Activated CD4-positive, alpha-beta T cell treated with anti-CD3 and anti-CD28 coated beads for 36 hours (primary cell): ENCODE data around the gene SPG21. TPM values are rescaled to one million over a fixed set of nuclear protein-coding genes. Genes with fewer than 3 reads are reported as not detected.

Source experiments
- ATAC-seq: fragments of 200-7000 bp; cut with Tn5 transposase; one replicate; pipeline ENCODE4 v1.10.0; 2021; ENCODE audit warnings: mild to moderate bottlenecking, moderate library complexity
- CTCF ChIA-PET: fragments of 350-600 bp; sonication (Branson Sonifier 250); formaldehyde crosslinking; loops from one replicate; lab custom pipeline; 2021; ENCODE audit warnings: antibody characterized with exemption; lab: Charles Lee
- POLR2A ChIA-PET: fragments of 350-600 bp; sonication (Branson Sonifier 250); formaldehyde crosslinking; loops from one replicate; lab custom pipeline; 2021; ENCODE audit warnings: antibody characterized with exemption, inconsistent platforms; lab: Charles Lee
- DNase-seq: peaks from one replicate; pipeline ENCODE4 v3.0.0-alpha.2; 2020
- H3K27ac Mint-ChIP-seq: one replicate; pipeline ENCODE4 v1.8.0; 2021; ENCODE audit warnings: mixed read lengths
- H3K27me3 Mint-ChIP-seq: one replicate; pipeline ENCODE4 v1.8.0; 2021; ENCODE audit warnings: mixed read lengths
- H3K36me3 Mint-ChIP-seq: one replicate; pipeline ENCODE4 v1.8.0; 2021; ENCODE audit warnings: low read depth, mixed read lengths
- H3K4me1 Mint-ChIP-seq: one replicate; pipeline ENCODE4 v1.8.0; 2021; ENCODE audit warnings: mixed read lengths
- H3K4me3 Mint-ChIP-seq: one replicate; pipeline ENCODE4 v1.8.0; 2021; ENCODE audit warnings: mild to moderate bottlenecking, moderate library complexity, mixed read lengths
- H3K9me3 Mint-ChIP-seq: one replicate; pipeline ENCODE4 v1.8.0; 2021; ENCODE audit warnings: low read depth, mixed read lengths
- intact Hi-C, 2 experiments: fragments of 100-400 bp; cut with DNase I in 1 of 2; cut with micrococcal nuclease in 1 of 2; formaldehyde crosslinking; loops; one replicate each; pipeline versions ENCODE4 v1.14.2 to v1.15.1; 2022 to 2024; cut with DNase I, micrococcal nuclease
- total RNA-seq, 2 experiments: library from RNA; stranded (reverse); gene quantifications; one replicate each; pipeline ENCODE4 v1.2.3, GENCODE V29; 2021

The SPG21 gene
- total RNA-seq, 2 experiments from 2014 or later: 74.1 to 79.1 TPM

- no peak for DNase-seq
- ATAC-seq: no peak
- no peak overlapping the region for H3K27ac Mint-ChIP-seq
- H3K27me3 Mint-ChIP-seq: no peaks in the 10 kb centered on the region
- CTCF ChIA-PET: interaction anchor here (0.6 to 1.0 kb wide), 2 partner anchors 71 to 76 kb away, joined by 3 read pairs; no protein-coding TSS in a partner anchor
- no peaks in the 10 kb centered on the region for H3K9me3 Mint-ChIP-seq
- H3K4me3 Mint-ChIP-seq: no peak overlapping the region
- no peaks in the 10 kb centered on the region for H3K36me3 Mint-ChIP-seq
- intact Hi-C loops: no loop called here
- no peaks in the 10 kb centered on the region for H3K4me1 Mint-ChIP-seq
- POLR2A ChIA-PET: no interaction called here
Observed at GRCh38 chr15:64942356-64942755, 47.4 kb downstream of the SPG21 start.

GRCh38 chr15:64938192-64938591 is 51.5 kb downstream of the SPG21 start:
- Mint-ChIP-seq H3K9me3 (no peaks in the 10 kb centered on the region), H3K36me3 (no peaks in the 10 kb centered on the region), H3K27ac (no peak overlapping the region), H3K4me3 (no peak overlapping the region), H3K27me3 (no peaks in the 10 kb centered on the region), H3K4me1 (no peaks in the 10 kb centered on the region)
- intact Hi-C loops: no loop called here
- DNase-seq (no peak), ATAC-seq (no peak)
- ChIA-PET CTCF (no interaction called here), POLR2A (interaction anchor here (0.7 kb wide), 1 partner anchor 22 kb away, joined by 4 read pairs; no protein-coding TSS in a partner anchor)

GRCh38 chr15:64934023-64934422 is 55.7 kb downstream of the SPG21 start:
- ChIA-PET CTCF (interaction anchor here (0.6 kb wide), 3 partner anchors 190 to 700 kb away, joined by 3 read pairs; no protein-coding TSS in a partner anchor), POLR2A (interaction anchor here (0.6 kb wide), 1 partner anchor 22 kb away, joined by 3 read pairs; no protein-coding TSS in a partner anchor)
- Mint-ChIP-seq H3K36me3 (no peaks in the 10 kb centered on the region), H3K4me3 (no peak overlapping the region), H3K27me3 (no peaks in the 10 kb centered on the region), H3K9me3 (no peaks in the 10 kb centered on the region), H3K27ac (no peak overlapping the region), H3K4me1 (peaks cover 4% of the 10 kb centered on the region)
- DNase-seq (no peak), ATAC-seq (no peak)
- intact Hi-C loops: no loop called here

GRCh38 chr15:64931381-64931780 is 58.3 kb downstream of the SPG21 start:
- no peak overlapping the region for H3K4me3 Mint-ChIP-seq
- H3K36me3 Mint-ChIP-seq: no peaks in the 10 kb centered on the region
- no peaks in the 10 kb centered on the region for H3K27me3 Mint-ChIP-seq
- peaks cover 6% of the 10 kb centered on the region for H3K4me1 Mint-ChIP-seq
- H3K9me3 Mint-ChIP-seq: no peaks in the 10 kb centered on the region
- ChIA-PET POLR2A (no interaction called here), CTCF (interaction anchor here (1.2 kb wide), 1 partner anchor 120 kb away, joined by 3 read pairs; no protein-coding TSS in a partner anchor)
- H3K27ac Mint-ChIP-seq: no peak overlapping the region
- DNase-seq (no peak), ATAC-seq (no peak)
- intact Hi-C loops: no loop called here

GRCh38 chr15:64930778-64931371 is 58.8 kb downstream of the SPG21 start:
- CTCF ChIA-PET: no interaction called here
- H3K9me3 Mint-ChIP-seq: no peaks in the 10 kb centered on the region
- H3K4me3 Mint-ChIP-seq: no peak overlapping the region
- H3K4me1 Mint-ChIP-seq: peaks cover 6% of the 10 kb centered on the region
- H3K36me3 Mint-ChIP-seq: no peaks in the 10 kb centered on the region
- H3K27ac Mint-ChIP-seq: no peak overlapping the region
- no peak for ATAC-seq
- no peak for DNase-seq
- intact Hi-C loops: no loop called here
- POLR2A ChIA-PET: no interaction called here
- no peaks in the 10 kb centered on the region for H3K27me3 Mint-ChIP-seq

- ChIA-PET CTCF (no interaction called here), POLR2A (no interaction called here)
- Mint-ChIP-seq H3K27ac (no peak overlapping the region), H3K4me3 (no peak overlapping the region), H3K36me3 (no peaks in the 10 kb centered on the region), H3K4me1 (peaks cover 6% of the 10 kb centered on the region), H3K27me3 (no peaks in the 10 kb centered on the region), H3K9me3 (no peaks in the 10 kb centered on the region)
- no peak for ATAC-seq
- intact Hi-C loops: no loop called here
- no peak for DNase-seq
Observed at GRCh38 chr15:64930019-64930652, 59.6 kb downstream of the SPG21 start.

GRCh38 chr15:64928626-64929220 is 61.0 kb downstream of the SPG21 start:
- ATAC-seq: no peak
- no peaks in the 10 kb centered on the region for H3K36me3 Mint-ChIP-seq
- H3K27me3 Mint-ChIP-seq: no peaks in the 10 kb centered on the region
- H3K4me1 Mint-ChIP-seq: peaks cover 6% of the 10 kb centered on the region
- no peak overlapping the region for H3K4me3 Mint-ChIP-seq
- no peak overlapping the region for H3K27ac Mint-ChIP-seq
- no peak for DNase-seq
- CTCF ChIA-PET: interaction anchor here (0.6 to 1.1 kb wide), 2 partner anchors 24 to 851 kb away, joined by 3 read pairs; no protein-coding TSS in a partner anchor
- POLR2A ChIA-PET: no interaction called here
- intact Hi-C loops: no loop called here
- H3K9me3 Mint-ChIP-seq: no peaks in the 10 kb centered on the region

- H3K9me3 Mint-ChIP-seq: no peaks in the 10 kb centered on the region
- CTCF ChIA-PET: interaction anchor here (0.8 kb wide), 1 partner anchor 243 kb away, joined by 3 read pairs; no protein-coding TSS in a partner anchor
- POLR2A ChIA-PET: no interaction called here
- H3K4me1 Mint-ChIP-seq: peaks cover 6% of the 10 kb centered on the region
- H3K27ac Mint-ChIP-seq: no peak overlapping the region
- no peaks in the 10 kb centered on the region for H3K27me3 Mint-ChIP-seq
- no peak for ATAC-seq
- no peak overlapping the region for H3K4me3 Mint-ChIP-seq
- DNase-seq: no peak
- no peaks in the 10 kb centered on the region for H3K36me3 Mint-ChIP-seq
- intact Hi-C loops: no loop called here
Observed at GRCh38 chr15:64926661-64927060, 63.1 kb downstream of the SPG21 start.

- no peaks in the 10 kb centered on the region for H3K9me3 Mint-ChIP-seq
- H3K4me1 Mint-ChIP-seq: peaks cover 2% of the 10 kb centered on the region
- no peaks in the 10 kb centered on the region for H3K27me3 Mint-ChIP-seq
- ATAC-seq: no peak
- intact Hi-C loops: no loop called here
- H3K4me3 Mint-ChIP-seq: no peak overlapping the region
- H3K36me3 Mint-ChIP-seq: no peaks in the 10 kb centered on the region
- no peak for DNase-seq
- ChIA-PET CTCF (interaction anchor here (0.6 to 0.8 kb wide), 2 partner anchors 242 to 516 kb away, joined by 3 read pairs; no protein-coding TSS in a partner anchor), POLR2A (no interaction called here)
- H3K27ac Mint-ChIP-seq: no peak overlapping the region
Observed at GRCh38 chr15:64925335-64926330, 64.1 kb downstream of the SPG21 start.

- POLR2A ChIA-PET: no interaction called here
- CTCF ChIA-PET: interaction anchor here (1.0 kb wide), 1 partner anchor 18 kb away, joined by 4 read pairs; no protein-coding TSS in a partner anchor
- ATAC-seq: no peak
- H3K27me3 Mint-ChIP-seq: no peaks in the 10 kb centered on the region
- peaks cover 2% of the 10 kb centered on the region for H3K4me1 Mint-ChIP-seq
- no peak overlapping the region for H3K4me3 Mint-ChIP-seq
- H3K27ac Mint-ChIP-seq: no peak overlapping the region
- H3K36me3 Mint-ChIP-seq: no peaks in the 10 kb centered on the region
- no peak for DNase-seq
- intact Hi-C loops: no loop called here
- H3K9me3 Mint-ChIP-seq: no peaks in the 10 kb centered on the region
Observed at GRCh38 chr15:64923546-64923945, 66.2 kb downstream of the SPG21 start.

- POLR2A ChIA-PET: no interaction called here
- ATAC-seq: no peak
- intact Hi-C loops: no loop called here
- no peaks in the 10 kb centered on the region for H3K36me3 Mint-ChIP-seq
- no peaks in the 10 kb centered on the region for H3K4me1 Mint-ChIP-seq
- H3K4me3 Mint-ChIP-seq: no peak overlapping the region
- no peaks in the 10 kb centered on the region for H3K27me3 Mint-ChIP-seq
- H3K9me3 Mint-ChIP-seq: no peaks in the 10 kb centered on the region
- no peak for DNase-seq
- H3K27ac Mint-ChIP-seq: no peak overlapping the region
- CTCF ChIA-PET: interaction anchor here (0.6 kb wide), 1 partner anchor 96 kb away, joined by 3 read pairs; the partner anchor contains the start of gene PIF1
Observed at GRCh38 chr15:64921711-64922110, 68.0 kb downstream of the SPG21 start.
